Measurements from ENCODE around the gene CLDN7. TPM values are rescaled to one million over a fixed set of nuclear protein-coding genes. Genes with fewer than 3 reads are reported as not detected.

Gene CLDN7
- total RNA-seq, 1 donor from 2014 or later: not detected

GRCh38 chr17:7256766-7257456, 5.4 kb downstream of the CLDN7 start:
- H3K27me3 Mint-ChIP-seq (ENCODE audit: low read depth): peaks cover 38% of the 10 kb centered on the region
- H3K36me3 Mint-ChIP-seq (ENCODE audit: low read depth): peaks cover 22% of the 10 kb centered on the region
- TF ChIP-seq CTCF (conservative IDR thresholded peaks at IDR 0.05): no peak
- no peaks in the 10 kb centered on the region for H3K9me3 Mint-ChIP-seq
- peaks cover 15% of the 10 kb centered on the region for H3K4me1 Mint-ChIP-seq
- peak overlapping the region; percentile 53 for H3K4me3 Mint-ChIP-seq
- no peak for DNase-seq (ENCODE audit: low read depth, low spot score)
- H3K27ac Mint-ChIP-seq (ENCODE audit: unreplicated experiment): no peak overlapping the region

- no peak overlapping the region for H3K27ac Mint-ChIP-seq (ENCODE audit: unreplicated experiment)
- DNase-seq (ENCODE audit: low read depth, low spot score): no peak
- no peak for TF ChIP-seq CTCF (conservative IDR thresholded peaks at IDR 0.05)
- peaks cover 32% of the 10 kb centered on the region for H3K4me1 Mint-ChIP-seq
- H3K27me3 Mint-ChIP-seq (ENCODE audit: low read depth): peaks cover 16% of the 10 kb centered on the region
- peaks cover 23% of the 10 kb centered on the region for H3K36me3 Mint-ChIP-seq (ENCODE audit: low read depth)
- peak overlapping the region; percentile 84 for H3K4me3 Mint-ChIP-seq
- no peaks in the 10 kb centered on the region for H3K9me3 Mint-ChIP-seq
These were observed 7.8 kb downstream of the CLDN7 start for GRCh38 chr17:7254511-7254910.

- DNase-seq (ENCODE audit: low read depth, low spot score): no peak
- Mint-ChIP-seq H3K4me3 (peak overlapping the region; percentile 95), H3K27ac (ENCODE audit: unreplicated experiment) (peak overlapping the region; percentile 100), H3K27me3 (ENCODE audit: low read depth) (peaks cover 7% of the 10 kb centered on the region), H3K4me1 (peaks cover 41% of the 10 kb centered on the region), H3K9me3 (no peaks in the 10 kb centered on the region), H3K36me3 (ENCODE audit: low read depth) (peaks cover 18% of the 10 kb centered on the region)
- TF ChIP-seq CTCF (conservative IDR thresholded peaks at IDR 0.05): no peak
These were observed 9.2 kb downstream of the CLDN7 start for GRCh38 chr17:7253082-7253481.

- Mint-ChIP-seq H3K27ac (ENCODE audit: unreplicated experiment) (peak within 1 kb of the TSS; percentile 100), H3K27me3 (ENCODE audit: low read depth) (peaks cover 7% of the 10 kb centered on the region), H3K36me3 (ENCODE audit: low read depth) (peaks cover 18% of the 10 kb centered on the region), H3K9me3 (no peaks in the 10 kb centered on the region), H3K4me3 (peak within 1 kb of the TSS; percentile 99), H3K4me1 (peaks cover 41% of the 10 kb centered on the region)
- no peak for TF ChIP-seq CTCF (conservative IDR thresholded peaks at IDR 0.05)
- DNase-seq (ENCODE audit: low read depth, low spot score): peak; percentile 85
These were observed 9.9 kb downstream of the CLDN7 start, which contains the start of gene ELP5 for GRCh38 chr17:7252176-7253043. Gene ELP5, plus strand, starts transcription at chr17:7252215. Its CDS starts 336 bp downstream, at chr17:7252551.

- no peak for TF ChIP-seq CTCF (conservative IDR thresholded peaks at IDR 0.05)
- DNase-seq (ENCODE audit: low read depth, low spot score): peak; percentile 100
- Mint-ChIP-seq H3K27ac (ENCODE audit: unreplicated experiment) (peak within 1 kb of the TSS; percentile 100), H3K4me1 (peaks cover 41% of the 10 kb centered on the region), H3K27me3 (ENCODE audit: low read depth) (peaks cover 5% of the 10 kb centered on the region), H3K4me3 (peak within 1 kb of the TSS; percentile 99), H3K36me3 (ENCODE audit: low read depth) (peaks cover 16% of the 10 kb centered on the region), H3K9me3 (no peaks in the 10 kb centered on the region)
These were observed 10.6 kb downstream of the CLDN7 start, which contains the start of gene CTDNEP1 for GRCh38 chr17:7251661-7252175. Gene CTDNEP1, minus strand, starts transcription at chr17:7251734. Its CDS starts 438 bp downstream, at chr17:7251296.

Data from neural crest cell (in vitro differentiated cells).